T-cell (primary cell): ENCODE data around the gene DKK3. TPM values are rescaled to one million over a fixed set of nuclear protein-coding genes. Genes with fewer than 3 reads are reported as not detected.

ENCODE experiments used
- ATAC-seq, 4 experiments: fragments of 200-7000 bp in 3 of 4; fragments of 150-1000 bp in 1 of 4; cut with Tn5 transposase; replicated peaks in 1 of 4; 1 replicate in 3 of 4; 2 replicates in 1 of 4; pipeline ENCODE4 v1.10.0; 2021; ENCODE audit warnings: moderate library complexity in 3 of 4, mild to moderate bottlenecking in 2 of 4, moderate number of reproducible peaks in 1 of 4
- CTCF ChIA-PET, 2 donors: fragments of 300-600 bp; sonication (Branson Sonifier 250); formaldehyde crosslinking; loops; one replicate each; lab custom pipeline; 2022; ENCODE audit warnings: antibody characterized with exemption in 2 of 2; lab: Charles Lee
- POLR2A ChIA-PET, 2 donors: fragments of 300-600 bp; sonication (Branson Sonifier 250); formaldehyde crosslinking; loops; one replicate each; lab custom pipeline; 2022; ENCODE audit warnings: antibody characterized with exemption in 2 of 2; lab: Charles Lee
- DNase-seq, 35 experiments: peaks; one replicate each; pipeline versions ENCODE4 v3.0.0 to v3.0.0-alpha.2; 2013 to 2023
- H3K27ac ChIP-seq: one replicate; pipeline ENCODE4 v1.5.1; 2013; ENCODE audit warnings: low read length
- H3K27me3 ChIP-seq, 2 experiments: replicated peaks in 1 of 2; 1 replicate in 1 of 2; 2 replicates in 1 of 2; pipeline versions ENCODE4 v1.6.1 to v1.7.0; 2013; ENCODE audit warnings: low read length in 1 of 2, mixed read lengths in 1 of 2; ENCODE audit not compliant: control insufficient read depth in 2 of 2, insufficient read depth in 2 of 2; ENCODE audit errors: extremely low read depth in 1 of 2
- H3K36me3 ChIP-seq, 2 donors: 1 replicate in 1 of 2; 2 replicates in 1 of 2; pipeline versions ENCODE4 v1.6.1 to v1.7.0; 2013; ENCODE audit warnings: low read length in 1 of 2; ENCODE audit not compliant: control insufficient read depth in 2 of 2, insufficient read depth in 1 of 2; ENCODE audit errors: extremely low read depth in 1 of 2
- H3K4me1 ChIP-seq, 2 experiments: 1 replicate in 1 of 2; 2 replicates in 1 of 2; pipeline versions ENCODE4 v1.6.1 to v1.7.0; 2013; ENCODE audit warnings: low read length in 2 of 2, mixed read lengths in 1 of 2; ENCODE audit not compliant: insufficient read depth in 2 of 2, control insufficient read depth in 1 of 2; ENCODE audit errors: extremely low read depth in 1 of 2
- H3K4me3 ChIP-seq, 2 donors: 1 replicate in 1 of 2; 2 replicates in 1 of 2; pipeline versions ENCODE4 v1.5.1 to v1.7.0; 2013; ENCODE audit warnings: mild to moderate bottlenecking in 2 of 2, low read length in 1 of 2, moderate library complexity in 1 of 2; ENCODE audit not compliant: control insufficient read depth in 1 of 2; ENCODE audit errors: extremely low read depth in 1 of 2
- H3K9me3 ChIP-seq: 2 replicates; pipeline ENCODE4 v1.7.0; 2013
- H3K27ac Mint-ChIP-seq, 2 donors: one replicate each; pipeline ENCODE4 v1.8.0; 2020 to 2021; ENCODE audit warnings: mild to moderate bottlenecking in 2 of 2, mixed read lengths in 2 of 2
- H3K27me3 Mint-ChIP-seq, 2 donors: one replicate each; pipeline ENCODE4 v1.8.0; 2021 to 2022; ENCODE audit warnings: mixed read lengths in 2 of 2
- H3K36me3 Mint-ChIP-seq: one replicate; pipeline ENCODE4 v1.8.0; 2021; ENCODE audit warnings: mixed read lengths
- H3K4me1 Mint-ChIP-seq, 3 donors: one replicate each; pipeline ENCODE4 v1.8.0; 2020 to 2022; ENCODE audit warnings: mixed read lengths in 3 of 3, mild to moderate bottlenecking in 1 of 3
- H3K4me3 Mint-ChIP-seq, 3 donors: one replicate each; pipeline ENCODE4 v1.8.0; 2020 to 2022; ENCODE audit warnings: mild to moderate bottlenecking in 3 of 3, mixed read lengths in 3 of 3, moderate library complexity in 3 of 3
- H3K9me3 Mint-ChIP-seq, 3 donors: one replicate each; pipeline ENCODE4 v1.8.0; 2020 to 2022; ENCODE audit warnings: mixed read lengths in 3 of 3
- WGBS: methylation state at CpG from one replicate; pipeline ENCODE4 v1.1.5; 2013; ENCODE audit warnings: missing lambda C conversion rate; ENCODE audit not compliant: insufficient coverage; 5-methylcytosine and 5-hydroxymethylcytosine counted together
- total RNA-seq, 35 experiments: library from RNA in 6 of 35; stranded (reverse) in 6 of 35; fragments of 120-200 nt in 1 of 35; gene quantifications; one replicate each; pipeline versions ENCODE4 v1.2.1 to v1.2.4 and lab custom pipeline; 2013 to 2026

DKK3 gene
- total RNA-seq, 5 donors from 2014 or later (not counting 1 experiment from before 2014, with no cell fraction given), result 1.5 to 8.1 (median 2.7) TPM

DNA sequence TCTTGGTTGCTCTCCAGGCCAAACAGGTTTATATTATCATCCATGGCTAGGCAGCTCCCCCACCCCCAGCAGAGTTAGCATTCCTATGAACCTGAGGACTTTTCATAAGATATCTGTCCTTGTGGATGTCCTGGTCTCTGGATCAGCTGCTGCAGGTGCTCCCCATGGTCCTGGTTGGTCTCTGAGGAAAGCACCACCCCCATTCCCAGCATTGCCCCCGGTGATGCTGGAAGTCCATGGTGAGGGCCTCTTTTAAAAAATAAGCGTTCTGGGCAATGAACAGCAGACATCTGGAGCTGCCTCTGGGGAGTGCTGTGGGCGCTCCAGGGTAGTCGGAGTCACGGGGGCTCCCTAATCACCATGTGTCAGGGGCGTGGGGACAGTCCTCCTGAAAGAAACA lies 26.6 kb downstream of the DKK3 start:
- Mint-ChIP-seq H3K36me3 (no peaks in the 10 kb centered on the region), H3K4me3 (no peak overlapping the region), H3K9me3 (no peaks in the 10 kb centered on the region), H3K27ac (no peak overlapping the region), H3K4me1 (peaks cover 0 to 7% (median 0%) of the 10 kb centered on the region in 3 donors), H3K27me3 (peaks cover 3 to 4% of the 10 kb centered on the region in 2 donors)
- no peak overlapping the region for H3K27ac ChIP-seq
- H3K4me1 ChIP-seq, result no peaks in the 10 kb centered on the region
- DNase-seq, result no peak
- ChIA-PET CTCF (no interaction called here), POLR2A (no interaction called here)
- H3K4me3 ChIP-seq, result no peak overlapping the region
- peaks cover 0 to 24% of the 10 kb centered on the region in 2 experiments for H3K27me3 ChIP-seq
- WGBS, result 87% methylated on average over 5 of the region's 6 CpGs
- ATAC-seq, result no peak
- H3K36me3 ChIP-seq, result no peaks in the 10 kb centered on the region
- no peaks in the 10 kb centered on the region for H3K9me3 ChIP-seq

DNA sequence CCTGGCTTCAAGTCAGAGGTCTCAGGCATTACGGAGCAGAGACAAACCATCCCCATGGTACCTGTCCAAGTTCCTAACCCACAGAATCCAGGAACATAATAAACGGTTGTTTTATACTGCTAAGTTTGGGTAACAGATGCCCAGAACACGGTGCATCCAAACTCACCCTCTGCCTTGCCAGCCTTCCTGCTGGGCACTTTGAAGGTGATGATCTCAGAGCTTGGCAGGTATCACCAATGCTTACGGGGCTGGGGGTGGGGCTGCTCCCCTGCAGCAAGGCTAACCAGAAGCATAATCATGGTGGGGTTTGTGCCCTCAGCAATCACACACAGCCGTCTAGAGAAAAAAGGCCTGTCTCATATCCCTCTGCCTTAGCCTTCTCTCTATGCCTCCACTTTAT lies 27.1 kb downstream of the DKK3 start:
- no peak overlapping the region for H3K4me3 ChIP-seq
- no peak overlapping the region for H3K27ac Mint-ChIP-seq
- WGBS, result 87% methylated on average over 5 of the region's 5 CpGs
- peaks cover 3 to 4% of the 10 kb centered on the region in 2 donors for H3K27me3 Mint-ChIP-seq
- POLR2A ChIA-PET, result no interaction called here
- H3K9me3 Mint-ChIP-seq, result no peaks in the 10 kb centered on the region
- H3K9me3 ChIP-seq, result no peaks in the 10 kb centered on the region
- no peak overlapping the region for H3K4me3 Mint-ChIP-seq
- peaks cover 0 to 24% of the 10 kb centered on the region in 2 experiments for H3K27me3 ChIP-seq
- no peak overlapping the region for H3K27ac ChIP-seq
- DNase-seq (no peak), ATAC-seq (no peak)
- no peaks in the 10 kb centered on the region for H3K36me3 ChIP-seq
- H3K4me1 Mint-ChIP-seq, result peaks cover 0 to 7% (median 0%) of the 10 kb centered on the region in 3 donors
- no peaks in the 10 kb centered on the region for H3K4me1 ChIP-seq
- no peaks in the 10 kb centered on the region for H3K36me3 Mint-ChIP-seq
- CTCF ChIA-PET, result interaction anchor here in 1 of 2 donors (0.5 kb wide), 1 partner anchor 234 kb away, joined by 4 read pairs; no protein-coding TSS in a partner anchor

DNA sequence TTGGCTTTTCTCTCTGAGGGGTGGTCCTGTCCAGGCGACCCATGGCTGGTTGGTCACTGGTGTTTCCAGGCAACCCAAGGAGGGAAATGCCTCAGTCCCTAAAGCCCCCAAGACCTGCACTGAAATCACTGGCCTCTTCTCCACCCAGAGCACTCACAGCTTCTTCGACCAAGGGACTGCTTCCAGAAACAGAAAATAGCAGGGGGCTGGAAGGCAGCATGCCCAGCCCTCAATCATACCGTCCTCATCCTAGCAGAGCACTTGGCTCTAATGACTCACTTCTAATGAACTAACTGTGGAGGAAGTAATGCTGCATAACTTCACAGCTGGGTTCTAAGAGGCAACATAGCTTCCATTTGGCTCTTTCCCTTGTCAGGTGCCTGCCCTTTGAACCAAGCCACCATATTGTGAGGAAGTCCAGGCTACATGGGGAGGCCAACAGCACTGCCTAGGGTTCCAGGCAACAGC lies 27.6 kb downstream of the DKK3 start:
- 86% methylated on average over 1 of the region's 3 CpGs for WGBS
- Histone ChIP-seq H3K9me3 (no peaks in the 10 kb centered on the region), H3K27ac (no peak overlapping the region), H3K4me3 (no peak overlapping the region), H3K36me3 (no peaks in the 10 kb centered on the region), H3K4me1 (no peaks in the 10 kb centered on the region), H3K27me3 (peaks cover 0 to 24% of the 10 kb centered on the region in 2 experiments)
- Mint-ChIP-seq H3K9me3 (no peaks in the 10 kb centered on the region), H3K36me3 (no peaks in the 10 kb centered on the region), H3K4me1 (peaks cover 2 to 7% (median 2%) of the 10 kb centered on the region in 3 donors), H3K4me3 (no peak overlapping the region), H3K27me3 (peaks cover 3 to 4% of the 10 kb centered on the region in 2 donors), H3K27ac (no peak overlapping the region)
- ChIA-PET POLR2A (no interaction called here), CTCF (interaction anchor here in 1 of 2 donors (0.5 kb wide), 1 partner anchor 234 kb away, joined by 4 read pairs; no protein-coding TSS in a partner anchor)
- DNase-seq (no peak), ATAC-seq (no peak)

DNA sequence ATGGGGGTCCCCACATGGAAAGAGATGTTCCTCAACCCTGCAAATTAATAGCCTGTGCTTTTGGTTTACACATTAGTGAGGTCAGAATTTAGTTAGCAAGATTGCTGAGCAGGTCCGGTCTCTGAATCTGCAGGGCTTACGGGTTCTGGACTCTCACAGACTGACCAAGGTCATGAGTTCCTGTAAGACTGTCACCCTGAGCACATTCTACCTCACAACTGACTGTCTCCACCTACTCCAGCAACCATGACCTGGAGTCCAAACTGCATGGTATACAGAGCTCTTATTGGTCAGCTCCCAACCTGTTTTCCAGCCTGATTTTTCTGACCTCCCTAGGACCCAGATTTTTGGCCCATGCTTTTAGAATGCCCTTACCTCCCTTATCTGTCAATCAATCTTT lies 28.2 kb downstream of the DKK3 start:
- ATAC-seq, result no peak
- H3K4me1 Mint-ChIP-seq, result peaks cover 7 to 8% (median 7%) of the 10 kb centered on the region in 3 donors
- H3K9me3 Mint-ChIP-seq, result no peaks in the 10 kb centered on the region
- H3K36me3 ChIP-seq, result no peaks in the 10 kb centered on the region
- H3K4me3 ChIP-seq, result no peak overlapping the region
- no peak for DNase-seq
- H3K27ac ChIP-seq, result no peak overlapping the region
- CTCF ChIA-PET, result no interaction called here
- peaks cover 0 to 3% of the 10 kb centered on the region in 2 experiments for H3K4me1 ChIP-seq
- H3K27ac Mint-ChIP-seq, result no peak overlapping the region
- POLR2A ChIA-PET, result no interaction called here
- H3K9me3 ChIP-seq, result no peaks in the 10 kb centered on the region
- H3K4me3 Mint-ChIP-seq, result no peak overlapping the region
- H3K27me3 ChIP-seq, result peaks cover 0 to 24% of the 10 kb centered on the region in 2 experiments
- no peaks in the 10 kb centered on the region for H3K36me3 Mint-ChIP-seq
- WGBS, result 76% methylated on average over 2 of the region's 2 CpGs
- H3K27me3 Mint-ChIP-seq, result peaks cover 3 to 4% of the 10 kb centered on the region in 2 donors

DNA sequence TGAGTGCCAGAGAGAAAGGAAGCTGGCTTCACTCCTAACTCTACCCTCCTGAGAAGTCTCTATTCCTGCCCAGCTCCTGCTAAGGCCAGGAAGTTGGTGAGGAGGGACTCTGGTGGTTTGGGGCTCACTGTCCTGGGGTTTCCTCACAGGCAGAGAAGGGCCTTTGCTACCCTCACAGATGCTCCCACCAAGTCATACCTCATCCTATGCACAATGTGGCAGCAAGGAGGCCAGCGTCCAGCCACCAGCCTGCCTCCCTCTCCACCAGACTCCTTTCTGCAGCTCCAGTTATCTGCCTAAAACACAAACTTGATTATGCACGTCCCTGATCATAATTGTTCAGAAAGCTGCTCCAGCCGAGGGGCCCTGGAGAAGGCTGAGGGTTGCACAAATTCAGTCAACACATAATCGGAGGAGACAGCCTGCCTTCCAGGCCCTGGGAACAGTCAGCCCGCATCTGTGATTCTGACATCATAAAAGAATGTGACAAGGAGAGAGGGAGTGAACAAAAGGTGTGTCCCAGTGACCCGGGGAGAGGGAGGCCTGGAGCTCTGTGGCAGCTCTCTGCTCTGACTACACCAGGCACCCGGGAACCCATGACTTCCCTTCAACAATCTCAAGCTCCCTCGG lies 28.8 kb downstream of the DKK3 start:
- H3K9me3 ChIP-seq, result no peaks in the 10 kb centered on the region
- ChIA-PET CTCF (interaction anchor here in 1 of 2 donors (0.9 kb wide), 1 partner anchor 11 kb away, joined by 3 read pairs; no protein-coding TSS in a partner anchor), POLR2A (no interaction called here)
- H3K4me3 Mint-ChIP-seq, result no peak overlapping the region
- no peaks in the 10 kb centered on the region for H3K9me3 Mint-ChIP-seq
- peaks cover 7 to 14% (median 13%) of the 10 kb centered on the region in 3 donors for H3K4me1 Mint-ChIP-seq
- H3K4me1 ChIP-seq, result peaks cover 0 to 6% of the 10 kb centered on the region in 2 experiments
- no peaks in the 10 kb centered on the region for H3K36me3 Mint-ChIP-seq
- H3K27me3 Mint-ChIP-seq, result peaks cover 3 to 4% of the 10 kb centered on the region in 2 donors
- no peak for ATAC-seq
- DNase-seq, result no peak
- no peak overlapping the region for H3K27ac Mint-ChIP-seq
- H3K27me3 ChIP-seq, result peaks cover 0 to 24% of the 10 kb centered on the region in 2 experiments
- no peak overlapping the region for H3K4me3 ChIP-seq
- WGBS, result 82% methylated on average over 6 of the region's 8 CpGs
- no peak overlapping the region for H3K27ac ChIP-seq
- H3K36me3 ChIP-seq, result no peaks in the 10 kb centered on the region

DNA sequence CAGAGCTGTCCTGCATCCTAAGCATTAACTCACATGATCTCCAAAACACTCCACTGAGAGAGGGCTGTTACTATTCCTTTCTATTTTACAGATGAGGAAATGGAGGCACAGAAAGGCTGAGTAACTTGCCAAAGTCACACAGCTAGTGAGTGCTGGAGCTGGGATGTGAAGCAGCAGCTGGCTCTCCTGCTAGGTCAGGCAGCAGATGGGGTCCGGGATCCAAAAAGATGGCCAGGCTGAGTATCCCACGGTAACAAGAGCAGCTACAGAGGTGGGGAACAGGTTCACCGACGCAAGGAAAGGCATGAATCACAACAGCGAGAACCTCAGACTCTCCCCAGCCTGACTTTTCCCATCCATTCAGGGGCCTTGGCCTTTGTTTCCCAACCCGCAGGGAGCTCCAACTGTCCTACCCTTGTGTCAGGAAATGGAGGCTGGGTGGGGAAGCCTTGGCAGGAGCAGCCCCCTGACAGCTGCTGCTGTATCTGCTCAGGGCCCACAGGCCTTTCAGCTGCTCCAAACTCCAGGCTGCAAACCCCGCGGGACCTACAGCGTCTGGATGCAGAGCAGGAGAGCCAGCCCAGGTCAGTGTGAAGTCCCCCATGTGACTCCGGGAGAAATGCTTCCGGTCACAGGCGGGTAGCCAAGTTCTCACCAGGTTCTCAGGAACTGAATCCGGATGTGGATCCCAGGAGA lies 29.5 kb downstream of the DKK3 start:
- POLR2A ChIA-PET, result no interaction called here

More for the DNA sequence above, 29.5 kb downstream of the DKK3 start:
- no peak overlapping the region for H3K27ac Mint-ChIP-seq
- Histone ChIP-seq H3K36me3 (no peaks in the 10 kb centered on the region), H3K4me1 (peaks cover 0 to 6% of the 10 kb centered on the region in 2 experiments), H3K27me3 (peaks cover 0 to 24% of the 10 kb centered on the region in 2 experiments), H3K9me3 (no peaks in the 10 kb centered on the region), H3K27ac (no peak overlapping the region), H3K4me3 (no peak overlapping the region)
- ATAC-seq, result no peak
- CTCF ChIA-PET, result interaction anchor here in 1 of 2 donors (0.9 kb wide), 1 partner anchor 10 kb away, joined by 3 read pairs; no protein-coding TSS in a partner anchor
- no peaks in the 10 kb centered on the region for H3K36me3 Mint-ChIP-seq
- 96% methylated on average over 12 of the region's 13 CpGs for WGBS
- DNase-seq, result no peak
- H3K9me3 Mint-ChIP-seq, result no peaks in the 10 kb centered on the region
- peaks cover 3 to 4% of the 10 kb centered on the region in 2 donors for H3K27me3 Mint-ChIP-seq
- peaks cover 7 to 16% (median 13%) of the 10 kb centered on the region in 3 donors for H3K4me1 Mint-ChIP-seq
- no peak overlapping the region for H3K4me3 Mint-ChIP-seq
